AG04449 (cell line): ENCODE data around the gene TLR6.
"Not testable (repeated sequence)": the region's sequence is repeated elsewhere in the genome, so short reads cannot be mapped to it uniquely, and the experiment has no call there.

ENCODE experiments used
- CTCF ChIA-PET: fragments of 350-600 bp; formaldehyde crosslinking; extraction: SDS; loops from one replicate; lab custom pipeline; 2021; ENCODE audit warnings: antibody characterized with exemption; lab: Yijun Ruan, JAX
- POLR2A ChIA-PET: fragments of 400-600, 350-600 bp; formaldehyde crosslinking; extraction: SDS; loops from one replicate; lab custom pipeline; 2020; ENCODE audit warnings: antibody characterized with exemption, inconsistent platforms; lab: Yijun Ruan, JAX
- DNase-seq: peaks from one replicate; pipeline ENCODE4 v3.0.0-alpha.2; 2010; ENCODE audit warnings: low read depth, low spot score
- H3K4me3 ChIP-seq: 2 replicates; pipeline ENCODE4 v1.5.1; 2011; ENCODE audit warnings: low read depth, mild to moderate bottlenecking, control low read depth, low read length
- TF ChIP-seq, protein P1 (sequence below): IDR thresholded peaks from one replicate; pipeline ENCODE4 v1.5.1; 2011; ENCODE audit warnings: mild to moderate bottlenecking, moderate library complexity, low read length, control low read depth, inconsistent platforms; ENCODE audit not compliant: insufficient read depth; ENCODE audit errors: missing control alignments

The TLR6 gene

DNA sequence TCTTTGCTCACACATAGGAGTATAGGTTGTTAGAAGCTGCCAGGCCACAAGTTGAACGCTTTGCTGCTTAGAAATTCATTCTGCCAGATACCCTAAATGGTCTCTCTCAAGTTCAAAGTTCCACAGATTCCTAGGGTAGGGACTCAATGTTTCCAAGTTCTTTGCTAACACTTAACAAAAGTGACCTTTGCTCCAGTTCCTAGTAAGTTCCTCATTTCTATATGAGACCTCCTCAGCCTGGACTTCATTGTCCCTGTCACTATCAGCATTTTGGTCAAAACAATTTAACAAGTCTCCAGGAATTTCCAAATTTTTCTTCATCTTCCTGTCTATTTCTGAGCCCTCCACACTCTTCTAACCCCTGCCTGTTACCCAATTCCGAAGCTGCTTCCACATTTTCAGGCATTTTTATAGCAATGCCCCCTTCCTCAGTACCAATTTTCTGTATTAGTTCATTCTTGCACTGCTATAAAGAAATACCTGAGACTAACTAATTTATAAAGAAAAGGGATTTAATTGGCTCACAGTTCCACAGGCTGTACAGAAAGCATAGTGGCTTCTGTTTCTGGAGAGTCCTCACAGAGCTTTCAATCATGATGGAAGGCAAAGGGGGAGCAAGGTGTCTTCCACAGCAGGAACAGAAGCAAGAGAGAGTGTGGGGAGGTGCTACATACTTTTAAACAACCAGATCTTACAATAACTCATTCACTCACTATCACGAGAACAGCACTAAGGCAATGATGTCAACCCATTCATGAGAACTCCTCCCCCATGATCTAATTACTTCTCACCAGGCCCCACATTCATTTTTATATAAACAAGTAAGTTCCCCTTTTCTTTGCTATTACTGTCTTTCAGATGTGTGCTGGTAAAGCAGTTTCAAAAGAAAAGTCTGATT lies 40.5 kb downstream of the TLR6 start:
- ChIA-PET CTCF (interaction anchor here (1.2 to 8.7 kb wide), 2 partner anchors 12 to 34 kb away, joined by 3 to 55 read pairs; partner anchors contain the start of genes TLR1 and TLR10), POLR2A (no interaction called here)
- no peak for DNase-seq
- TF ChIP-seq, protein P1, sequence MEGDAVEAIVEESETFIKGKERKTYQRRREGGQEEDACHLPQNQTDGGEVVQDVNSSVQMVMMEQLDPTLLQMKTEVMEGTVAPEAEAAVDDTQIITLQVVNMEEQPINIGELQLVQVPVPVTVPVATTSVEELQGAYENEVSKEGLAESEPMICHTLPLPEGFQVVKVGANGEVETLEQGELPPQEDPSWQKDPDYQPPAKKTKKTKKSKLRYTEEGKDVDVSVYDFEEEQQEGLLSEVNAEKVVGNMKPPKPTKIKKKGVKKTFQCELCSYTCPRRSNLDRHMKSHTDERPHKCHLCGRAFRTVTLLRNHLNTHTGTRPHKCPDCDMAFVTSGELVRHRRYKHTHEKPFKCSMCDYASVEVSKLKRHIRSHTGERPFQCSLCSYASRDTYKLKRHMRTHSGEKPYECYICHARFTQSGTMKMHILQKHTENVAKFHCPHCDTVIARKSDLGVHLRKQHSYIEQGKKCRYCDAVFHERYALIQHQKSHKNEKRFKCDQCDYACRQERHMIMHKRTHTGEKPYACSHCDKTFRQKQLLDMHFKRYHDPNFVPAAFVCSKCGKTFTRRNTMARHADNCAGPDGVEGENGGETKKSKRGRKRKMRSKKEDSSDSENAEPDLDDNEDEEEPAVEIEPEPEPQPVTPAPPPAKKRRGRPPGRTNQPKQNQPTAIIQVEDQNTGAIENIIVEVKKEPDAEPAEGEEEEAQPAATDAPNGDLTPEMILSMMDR: no peak
- no peak overlapping the region for H3K4me3 ChIP-seq

DNA sequence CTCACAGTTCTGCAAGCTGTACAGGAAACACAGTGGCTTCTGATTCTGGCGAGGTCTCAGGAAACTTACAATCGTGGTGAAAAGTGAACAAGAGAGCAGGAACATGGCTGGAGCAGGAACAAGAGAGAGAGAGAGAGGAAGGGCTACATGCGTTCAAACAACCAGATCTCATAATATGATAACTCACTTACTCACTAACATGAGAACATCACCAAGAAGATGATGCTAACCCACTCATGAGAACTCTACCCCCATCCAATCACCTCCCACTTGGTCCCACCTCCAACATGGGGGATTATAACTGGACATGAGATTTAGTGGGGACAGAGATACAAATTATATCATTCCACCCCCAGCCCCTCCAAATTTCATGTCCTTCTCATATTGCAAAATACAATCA lies 42.2 kb downstream of the TLR6 start:
- TF ChIP-seq, protein P1: no peak
- POLR2A ChIA-PET: no interaction called here
- no peak for DNase-seq
- CTCF ChIA-PET: interaction anchor here (0.9 to 8.7 kb wide), 2 partner anchors 10 to 31 kb away, joined by 3 to 55 read pairs; partner anchors contain the start of genes TLR1 and TLR10
- no peak overlapping the region for H3K4me3 ChIP-seq

DNA sequence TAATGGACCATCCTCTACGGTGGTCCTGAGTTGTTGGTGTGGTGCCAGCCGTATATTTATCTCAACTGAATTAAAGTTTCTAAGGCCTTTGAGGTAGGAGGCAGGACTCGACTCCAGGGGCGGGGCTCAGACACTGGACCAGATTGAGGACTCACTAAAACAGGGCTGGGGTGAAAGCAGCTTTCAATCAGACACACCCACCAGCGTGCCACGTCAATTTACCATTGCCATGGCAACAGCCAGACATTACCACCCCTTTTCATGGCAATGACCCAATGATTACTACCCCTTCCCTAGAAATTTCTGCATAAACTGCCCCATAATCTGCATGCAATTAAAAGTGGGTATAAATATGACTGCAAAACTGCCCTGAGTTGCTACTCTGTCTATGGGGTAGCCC lies 45.3 kb downstream of the TLR6 start:
- CTCF ChIA-PET: interaction anchor here (3.0 to 8.7 kb wide), 2 partner anchors 7 to 29 kb away, joined by 12 to 55 read pairs; partner anchors contain the start of genes TLR1 and TLR10
- POLR2A ChIA-PET: no interaction called here
- TF ChIP-seq, protein P1: no peak
- no peak overlapping the region for H3K4me3 ChIP-seq
- no peak for DNase-seq

DNA sequence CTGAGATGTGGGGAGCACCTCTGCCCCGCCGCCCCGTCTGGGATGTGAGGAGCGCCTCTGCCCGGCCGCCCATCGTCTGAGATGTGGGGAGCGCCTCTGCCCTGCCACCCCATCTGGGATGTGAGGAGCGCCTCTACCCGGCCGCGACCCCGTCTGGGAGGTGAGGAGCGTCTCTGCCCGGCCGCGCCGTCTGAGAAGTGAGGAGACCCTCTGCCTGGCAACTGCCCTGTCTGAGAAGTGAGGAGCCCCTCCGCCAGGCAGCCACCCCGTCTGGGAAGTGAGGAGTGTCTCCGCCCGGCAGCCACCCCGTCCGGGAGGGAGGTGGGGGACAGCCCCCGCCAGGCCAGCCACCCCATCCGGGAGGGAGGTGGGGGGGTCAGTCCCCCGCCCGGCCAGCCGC lies 49.2 kb downstream of the TLR6 start:
- DNase-seq, POLR2A ChIA-PET, CTCF ChIA-PET, H3K4me3 ChIP-seq: not testable (repeated sequence)

DNA sequence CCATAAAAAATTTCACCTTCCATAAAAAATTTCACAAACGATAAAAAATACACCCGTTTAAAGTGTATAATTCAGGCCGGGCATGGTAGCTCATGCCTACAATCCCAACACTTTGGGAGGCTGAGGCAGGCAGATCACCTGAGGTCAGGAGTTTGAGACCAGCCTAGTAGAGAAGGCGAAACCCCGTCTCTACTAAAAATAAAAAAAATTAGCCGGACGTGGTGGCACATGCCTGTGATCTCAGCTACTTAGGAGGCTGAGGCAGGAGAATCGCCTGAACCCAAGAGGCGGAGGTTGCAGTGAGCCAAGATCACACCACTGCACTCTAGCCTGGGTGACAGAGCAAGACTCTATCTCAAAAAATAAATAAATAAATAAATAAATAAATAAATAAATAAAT lies 50.4 kb downstream of the TLR6 start:
- DNase-seq, POLR2A ChIA-PET, H3K4me3 ChIP-seq: not testable (repeated sequence)
- CTCF ChIA-PET: interaction anchor here (4.6 to 16.8 kb wide), 3 partner anchors 9 to 45 kb away, joined by 55 to 191 read pairs (median 75); partner anchors contain the start of gene TLR10

DNA sequence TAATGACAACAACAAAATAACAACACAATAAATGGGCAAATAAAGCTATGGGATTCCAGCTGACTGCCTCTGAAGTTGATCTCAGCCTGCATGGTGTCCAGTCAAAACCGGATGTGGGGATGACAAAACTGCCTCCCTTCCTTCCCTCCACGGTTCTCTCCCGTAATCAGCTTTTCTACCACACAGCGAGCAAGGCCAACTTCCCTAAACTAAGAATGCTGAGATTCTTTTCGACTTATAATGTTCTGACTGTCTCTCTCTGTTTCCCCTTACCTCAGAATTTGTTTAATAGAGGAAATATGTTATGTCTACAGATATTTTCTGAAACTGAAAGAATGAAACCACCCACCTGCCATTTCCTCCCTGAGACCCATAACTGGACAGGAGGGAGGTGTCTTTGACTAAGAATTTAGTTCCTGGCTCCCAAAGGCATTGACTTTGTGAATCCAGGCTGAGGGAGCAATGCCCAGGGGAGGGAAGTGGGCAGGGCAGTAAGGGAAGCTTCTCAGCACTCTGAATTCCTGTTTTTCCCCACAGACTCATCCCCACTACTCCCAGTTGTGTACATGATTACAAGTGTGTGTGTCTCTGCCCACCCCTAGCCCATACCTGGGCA lies 51.0 kb downstream of the TLR6 start:
- CTCF ChIA-PET: interaction anchor here (0.7 to 16.8 kb wide), 12 partner anchors 10 to 626 kb away, joined by 3 to 191 read pairs (median 8); partner anchors contain the start of gene TLR10
- DNase-seq: no peak
- TF ChIP-seq, protein P1: no peak
- POLR2A ChIA-PET: no interaction called here
- H3K4me3 ChIP-seq: no peak overlapping the region
